ENCODE data around the gene ATP6V0A4. TPM values are rescaled to one million over a fixed set of nuclear protein-coding genes. Genes with fewer than 3 reads are reported as not detected.

Gene ATP6V0A4
- polyA plus RNA-seq, 1 of the 3 experiments (the other 2 are of a cell fraction), result not detected

DNA sequence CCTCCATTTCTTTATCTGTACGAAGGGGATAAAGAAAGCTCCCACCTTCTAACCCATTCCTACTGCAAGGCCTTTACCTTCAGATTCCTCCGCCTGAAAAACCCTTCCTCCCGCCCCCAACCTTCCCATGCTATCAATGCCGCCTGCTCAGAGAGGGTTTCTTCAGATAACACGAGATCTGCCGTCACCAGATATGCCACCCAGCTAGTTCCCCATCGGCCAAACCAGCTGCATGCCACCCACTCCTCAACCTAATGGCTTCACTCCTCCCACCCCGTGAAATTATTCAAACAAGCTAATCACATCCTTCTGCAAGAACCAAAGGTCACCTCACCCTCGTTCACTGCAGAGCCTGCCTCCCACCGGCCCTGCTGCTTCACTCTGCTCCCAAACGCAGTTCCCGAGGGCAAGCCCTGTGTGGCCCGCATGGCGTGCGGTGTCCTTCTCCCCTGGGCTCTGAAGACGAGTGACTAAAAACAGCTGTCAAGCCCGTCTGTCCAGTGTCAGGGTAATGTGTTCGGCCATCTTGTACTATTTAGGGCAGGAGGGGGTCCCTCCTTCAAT is 47.0 kb downstream of the ATP6V0A4 start:
- no peak overlapping the region for H3K27ac ChIP-seq (ENCODE audit: low read depth in 2 of 2, low read length in 1 of 2)
- no peak for TF ChIP-seq RAD21 (IDR thresholded peaks at IDR 0.05; ENCODE audit: low read length)
- TF ChIP-seq TCF12 (IDR thresholded peaks at IDR 0.05), result no peak
- TF ChIP-seq JUND (IDR thresholded peaks at IDR 0.05), result no peak
- TF ChIP-seq MEF2A (IDR thresholded peaks at IDR 0.05; ENCODE audit: borderline replicate concordance, low read depth), result no peak
- TF ChIP-seq POLR2AphosphoS5 (IDR thresholded peaks at IDR 0.05; ENCODE audit: low read depth, low read length), result no peak
- TF ChIP-seq RFX5 (IDR thresholded peaks at IDR 0.05; ENCODE audit: low read length), result no peak
- TF ChIP-seq, protein P1, sequence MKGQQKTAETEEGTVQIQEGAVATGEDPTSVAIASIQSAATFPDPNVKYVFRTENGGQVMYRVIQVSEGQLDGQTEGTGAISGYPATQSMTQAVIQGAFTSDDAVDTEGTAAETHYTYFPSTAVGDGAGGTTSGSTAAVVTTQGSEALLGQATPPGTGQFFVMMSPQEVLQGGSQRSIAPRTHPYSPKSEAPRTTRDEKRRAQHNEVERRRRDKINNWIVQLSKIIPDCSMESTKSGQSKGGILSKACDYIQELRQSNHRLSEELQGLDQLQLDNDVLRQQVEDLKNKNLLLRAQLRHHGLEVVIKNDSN (IDR thresholded peaks at IDR 0.05; ENCODE audit: borderline replicate concordance, low read depth), result no peak
- no peak for TF ChIP-seq GABPA (IDR thresholded peaks at IDR 0.05; ENCODE audit: low read depth)
- TF ChIP-seq, protein P2, sequence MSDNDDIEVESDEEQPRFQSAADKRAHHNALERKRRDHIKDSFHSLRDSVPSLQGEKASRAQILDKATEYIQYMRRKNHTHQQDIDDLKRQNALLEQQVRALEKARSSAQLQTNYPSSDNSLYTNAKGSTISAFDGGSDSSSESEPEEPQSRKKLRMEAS (IDR thresholded peaks at IDR 0.05; ENCODE audit: low read depth), result no peak
- no peak for TF ChIP-seq NFIC (IDR thresholded peaks at IDR 0.05; ENCODE audit: borderline replicate concordance)
- CTCF ChIA-PET, result interaction anchor here (1.0 to 6.1 kb wide), 2 partner anchors 12 to 589 kb away, joined by 4 to 39 read pairs; no protein-coding TSS in a partner anchor
- H3K4me3 ChIP-seq (ENCODE audit: low read depth in 2 of 2, low read length in 1 of 2), result no peak overlapping the region
- POLR2A ChIA-PET, result no interaction called here
- H3K9me3 ChIP-seq, result no peaks in the 10 kb centered on the region
- no peaks in the 10 kb centered on the region for H4K20me1 ChIP-seq (ENCODE audit: insufficient read depth)
- no peak overlapping the region for H3K4me2 ChIP-seq
- WGBS (ENCODE audit: low lambda C conversion rate), result 63% methylated on average over 18 of the region's 18 CpGs
- H3K36me3 ChIP-seq (replicated peaks in 1 of 2; ENCODE audit: control insufficient read depth in 1 of 2, insufficient read depth in 2 of 2, low read length in 1 of 2), result no peaks in the 10 kb centered on the region
- H3K4me1 ChIP-seq (ENCODE audit: control insufficient read depth in 1 of 2, insufficient read depth in 2 of 2, low read depth in 1 of 2, low read length in 1 of 2), result peaks cover 0 to 17% of the 10 kb centered on the region in 2 experiments; a peak in 1 of 4 replicates
- H3K27me3 ChIP-seq (ENCODE audit: insufficient read depth), result no peaks in the 10 kb centered on the region
- H3K9ac ChIP-seq, result no peak overlapping the region
- DNase-seq, result no peak
- no peaks in the 10 kb centered on the region for H3K9me2 ChIP-seq
- no peaks in the 10 kb centered on the region for H3K79me2 ChIP-seq (ENCODE audit: insufficient read depth)
- H3F3A ChIP-seq (replicated peaks; ENCODE audit: insufficient read depth), result no peaks in the 10 kb centered on the region
- no peak overlapping the region for H2AFZ ChIP-seq (ENCODE audit: low read depth)

DNA sequence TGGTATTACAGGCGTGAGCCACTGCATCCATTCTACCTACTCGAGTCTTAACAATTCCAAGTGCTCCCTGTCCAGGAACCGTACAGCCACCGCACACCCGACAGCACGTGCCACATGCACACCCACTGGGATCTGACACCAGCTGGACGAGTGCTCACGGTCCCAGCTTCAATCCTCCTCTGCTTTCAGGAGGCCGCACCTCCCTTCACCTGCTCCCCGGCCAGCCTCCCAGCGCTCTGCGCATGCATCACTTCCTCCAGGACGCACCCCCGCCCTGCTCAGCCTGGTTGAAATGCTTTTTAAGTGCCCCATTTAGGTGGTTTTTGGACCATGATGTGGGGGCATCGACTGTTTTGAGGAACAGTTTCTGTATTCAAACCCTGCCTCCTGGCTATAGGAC is 47.5 kb downstream of the ATP6V0A4 start:
- POLR2A ChIA-PET, result no interaction called here
- Histone ChIP-seq H3K79me2 (ENCODE audit: insufficient read depth) (no peaks in the 10 kb centered on the region), H3K4me3 (ENCODE audit: low read depth in 2 of 2, low read length in 1 of 2) (no peak overlapping the region), H3K4me2 (no peak overlapping the region), H3K27me3 (ENCODE audit: insufficient read depth) (no peaks in the 10 kb centered on the region), H3K9ac (no peak overlapping the region), H3F3A (replicated peaks; ENCODE audit: insufficient read depth) (no peaks in the 10 kb centered on the region), H2AFZ (ENCODE audit: low read depth) (no peak overlapping the region), H4K20me1 (ENCODE audit: insufficient read depth) (no peaks in the 10 kb centered on the region), H3K27ac (ENCODE audit: low read depth in 2 of 2, low read length in 1 of 2) (no peak overlapping the region), H3K36me3 (replicated peaks in 1 of 2; ENCODE audit: control insufficient read depth in 1 of 2, insufficient read depth in 2 of 2, low read length in 1 of 2) (no peaks in the 10 kb centered on the region), H3K9me2 (no peaks in the 10 kb centered on the region), H3K9me3 (no peaks in the 10 kb centered on the region), H3K4me1 (ENCODE audit: control insufficient read depth in 1 of 2, insufficient read depth in 2 of 2, low read depth in 1 of 2, low read length in 1 of 2) (peaks cover 0 to 13% of the 10 kb centered on the region in 2 experiments; a peak in 1 of 4 replicates)
- WGBS (ENCODE audit: low lambda C conversion rate), result 63% methylated on average over 15 of the region's 15 CpGs
- no peak for DNase-seq
- CTCF ChIA-PET, result interaction anchor here (0.7 to 6.1 kb wide), 3 partner anchors 12 to 589 kb away, joined by 3 to 39 read pairs (median 4); no protein-coding TSS in a partner anchor
- no peak for TF ChIP-seq YY1 (IDR thresholded peaks at IDR 0.05; ENCODE audit: low read depth)
- TF ChIP-seq SMC3 (IDR thresholded peaks at IDR 0.05; ENCODE audit: low read depth, low read length), result no peak
- TF ChIP-seq EP300 (IDR thresholded peaks at IDR 0.05; ENCODE audit: borderline replicate concordance in 1 of 2, low read depth in 1 of 2, low read length in 1 of 2), result no peak
- no peak for TF ChIP-seq MXI1 (IDR thresholded peaks at IDR 0.05; ENCODE audit: low read depth, low read length)
- TF ChIP-seq TEAD4 (IDR thresholded peaks at IDR 0.05; ENCODE audit: borderline replicate concordance, insufficient read depth), result no peak
- no peak for TF ChIP-seq NRF1 (IDR thresholded peaks at IDR 0.05; ENCODE audit: low read depth, low read length)
- TF ChIP-seq FOSL2 (IDR thresholded peaks at IDR 0.05; ENCODE audit: borderline replicate concordance, low read depth), result no peak
- TF ChIP-seq, protein P3, sequence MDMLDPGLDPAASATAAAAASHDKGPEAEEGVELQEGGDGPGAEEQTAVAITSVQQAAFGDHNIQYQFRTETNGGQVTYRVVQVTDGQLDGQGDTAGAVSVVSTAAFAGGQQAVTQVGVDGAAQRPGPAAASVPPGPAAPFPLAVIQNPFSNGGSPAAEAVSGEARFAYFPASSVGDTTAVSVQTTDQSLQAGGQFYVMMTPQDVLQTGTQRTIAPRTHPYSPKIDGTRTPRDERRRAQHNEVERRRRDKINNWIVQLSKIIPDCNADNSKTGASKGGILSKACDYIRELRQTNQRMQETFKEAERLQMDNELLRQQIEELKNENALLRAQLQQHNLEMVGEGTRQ (IDR thresholded peaks at IDR 0.05; ENCODE audit: borderline replicate concordance, low read depth, low read length), result no peak
- no peak for TF ChIP-seq FOXJ3 (CRISPR knock-in tag; IDR thresholded peaks at IDR 0.05)
- TF ChIP-seq JUND (IDR thresholded peaks at IDR 0.05), result no peak
- TF ChIP-seq RXRA (IDR thresholded peaks at IDR 0.05; ENCODE audit: borderline replicate concordance, low read depth), result no peak
- TF ChIP-seq, protein P4, sequence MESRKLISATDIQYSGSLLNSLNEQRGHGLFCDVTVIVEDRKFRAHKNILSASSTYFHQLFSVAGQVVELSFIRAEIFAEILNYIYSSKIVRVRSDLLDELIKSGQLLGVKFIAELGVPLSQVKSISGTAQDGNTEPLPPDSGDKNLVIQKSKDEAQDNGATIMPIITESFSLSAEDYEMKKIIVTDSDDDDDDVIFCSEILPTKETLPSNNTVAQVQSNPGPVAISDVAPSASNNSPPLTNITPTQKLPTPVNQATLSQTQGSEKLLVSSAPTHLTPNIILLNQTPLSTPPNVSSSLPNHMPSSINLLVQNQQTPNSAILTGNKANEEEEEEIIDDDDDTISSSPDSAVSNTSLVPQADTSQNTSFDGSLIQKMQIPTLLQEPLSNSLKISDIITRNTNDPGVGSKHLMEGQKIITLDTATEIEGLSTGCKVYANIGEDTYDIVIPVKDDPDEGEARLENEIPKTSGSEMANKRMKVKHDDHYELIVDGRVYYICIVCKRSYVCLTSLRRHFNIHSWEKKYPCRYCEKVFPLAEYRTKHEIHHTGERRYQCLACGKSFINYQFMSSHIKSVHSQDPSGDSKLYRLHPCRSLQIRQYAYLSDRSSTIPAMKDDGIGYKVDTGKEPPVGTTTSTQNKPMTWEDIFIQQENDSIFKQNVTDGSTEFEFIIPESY (IDR thresholded peaks at IDR 0.05; ENCODE audit: borderline replicate concordance, low read depth), result no peak
- TF ChIP-seq GATA2 (CRISPR knock-in tag; IDR thresholded peaks at IDR 0.05), result no peak
- no peak for TF ChIP-seq RAD21 (IDR thresholded peaks at IDR 0.05; ENCODE audit: low read length)
